SK-N-SH (cell line): ENCODE results near the gene HSFX4. TPM values are rescaled to one million over a fixed set of nuclear protein-coding genes. Genes with fewer than 3 reads are reported as not detected.

Experiments
- CTCF ChIA-PET: fragments of 300-600, 350-600 bp; formaldehyde crosslinking; extraction: SDS; loops from one replicate; lab custom pipeline; 2021; lab: Yijun Ruan, JAX
- POLR2A ChIA-PET: fragments of 350-600 bp; sonication (Branson Sonifier 250); formaldehyde crosslinking; extraction: SDS; loops from one replicate; lab custom pipeline; 2020; ENCODE audit warnings: antibody characterized with exemption, inconsistent platforms; lab: Yijun Ruan, JAX
- DNase-seq: peaks from one replicate; pipeline ENCODE4 v3.0.0; 2012
- H2AFZ ChIP-seq: fragments of 200-600 bp; sonication (generic); 2 replicates; pipeline ENCODE4 v1.8.1; 2016; ENCODE audit warnings: antibody characterized with exemption, mild to moderate bottlenecking, low read depth
- H3F3A ChIP-seq: fragments of 200-600 bp; sonication (generic); replicated peaks from 2 replicates; pipeline ENCODE3; 2016; ENCODE audit warnings: antibody characterized with exemption, mild to moderate bottlenecking; ENCODE audit not compliant: insufficient read depth
- H3K27ac ChIP-seq, 2 experiments: fragments of 200-500 bp in 1 of 2; fragments of 200-600 bp in 1 of 2; sonication (Bioruptor generic) in 1 of 2; sonication (generic), shearing (Covaris generic) in 1 of 2; 2 replicates each; pipeline versions ENCODE4 v1.5.1 to v1.6.1; 2014 to 2016; ENCODE audit warnings: low read depth in 2 of 2, inconsistent platforms in 1 of 2, low read length in 1 of 2, mild to moderate bottlenecking in 1 of 2, mixed read lengths in 1 of 2
- H3K27me3 ChIP-seq: fragments of 200-600 bp; sonication (generic), shearing (Covaris generic); 2 replicates; pipeline ENCODE4 v1.6.1; 2016; ENCODE audit warnings: mixed run types; ENCODE audit not compliant: insufficient read depth
- H3K36me3 ChIP-seq, 2 experiments: fragments of 200-500 bp in 1 of 2; fragments of 200-600 bp in 1 of 2; sonication (Bioruptor generic) in 1 of 2; sonication (generic) in 1 of 2; replicated peaks in 1 of 2; 2 replicates each; pipeline versions ENCODE3 to v1.5.1; 2014 to 2016; ENCODE audit warnings: low read length in 1 of 2, mild to moderate bottlenecking in 1 of 2; ENCODE audit not compliant: insufficient read depth in 2 of 2, control insufficient read depth in 1 of 2
- H3K4me1 ChIP-seq, 2 experiments: fragments of 200-500 bp in 1 of 2; fragments of 200-600 bp in 1 of 2; sonication (Bioruptor generic) in 1 of 2; sonication (generic), shearing (Covaris generic) in 1 of 2; 2 replicates each; pipeline versions ENCODE4 v1.5.1 to v1.6.1; 2014 to 2016; ENCODE audit warnings: low read depth in 1 of 2, low read length in 1 of 2, mixed run types in 1 of 2; ENCODE audit not compliant: insufficient read depth in 2 of 2, control insufficient read depth in 1 of 2
- H3K4me2 ChIP-seq: fragments of 200-600 bp; sonication (generic), shearing (Covaris generic); 2 replicates; pipeline ENCODE4 v1.6.1; 2017; ENCODE audit warnings: mixed run types
- H3K4me3 ChIP-seq, 2 experiments: fragments of 200-500 bp in 1 of 2; fragments of 200-600 bp in 1 of 2; sonication (Bioruptor generic) in 1 of 2; sonication (generic), shearing (Covaris generic) in 1 of 2; 2 replicates each; pipeline versions ENCODE4 v1.5.1 to v1.8.1; 2014 to 2016; ENCODE audit warnings: low read depth in 2 of 2, inconsistent platforms in 1 of 2, low read length in 1 of 2, mild to moderate bottlenecking in 1 of 2, mixed read lengths in 1 of 2, moderate library complexity in 1 of 2
- H3K79me2 ChIP-seq: fragments of 200-600 bp; sonication (generic); 2 replicates; pipeline ENCODE4 v1.8.1; 2017; ENCODE audit warnings: mild to moderate bottlenecking; ENCODE audit not compliant: insufficient read depth
- H3K9ac ChIP-seq: fragments of 200-600 bp; sonication (generic); 2 replicates; pipeline ENCODE4 v1.6.1; 2017; ENCODE audit warnings: mixed run types
- H3K9me2 ChIP-seq: fragments of 200-600 bp; sonication (generic); 2 replicates; pipeline ENCODE4 v1.6.1; 2017; ENCODE audit warnings: mixed run types
- H3K9me3 ChIP-seq: fragments of 200-600 bp; sonication (generic); 2 replicates; pipeline ENCODE4 v1.6.1; 2017; ENCODE audit warnings: mixed run types, mild to moderate bottlenecking, moderate library complexity
- H4K20me1 ChIP-seq: fragments of 200-600 bp; sonication (generic); 2 replicates; pipeline ENCODE4 v1.6.1; 2017; ENCODE audit warnings: mild to moderate bottlenecking, mixed run types; ENCODE audit not compliant: insufficient read depth
- ELF1 ChIP-seq: IDR thresholded peaks from 2 replicates; pipeline ENCODE4 v1.4.0; 2012
- FOXJ3 ChIP-seq: sonication (generic); formaldehyde crosslinking; IDR thresholded peaks from 2 replicates; pipeline ENCODE4 v1.5.1; 2020; ENCODE audit warnings: mild to moderate bottlenecking, missing genetic modification reagents
- NRF1 ChIP-seq: IDR thresholded peaks from 2 replicates; pipeline ENCODE4 v1.6.1; 2012; ENCODE audit warnings: low read depth, mild to moderate bottlenecking, low read length
- RAD21 ChIP-seq: IDR thresholded peaks from 2 replicates; pipeline ENCODE4 v1.6.1; 2012; ENCODE audit warnings: mild to moderate bottlenecking, low read length
- RCOR1 ChIP-seq: fragments of 150-350 bp; IDR thresholded peaks from 2 replicates; pipeline ENCODE4 v1.6.1; 2017; ENCODE audit warnings: antibody characterized with exemption, low read length
- RFX5 ChIP-seq: IDR thresholded peaks from 2 replicates; pipeline ENCODE4 v1.6.1; 2012; ENCODE audit warnings: mild to moderate bottlenecking, improper control_type of control experiment, low read length
- RXRA ChIP-seq: IDR thresholded peaks from 2 replicates; pipeline ENCODE4 v1.4.0; 2012; ENCODE audit warnings: low read depth, mild to moderate bottlenecking, borderline replicate concordance
- SIN3A ChIP-seq: IDR thresholded peaks from 2 replicates; pipeline ENCODE4 v1.6.1; 2012; ENCODE audit warnings: low read depth, mild to moderate bottlenecking, low read length, moderate library complexity, borderline replicate concordance
- SMC3 ChIP-seq: IDR thresholded peaks from 2 replicates; pipeline ENCODE4 v1.6.1; 2012; ENCODE audit warnings: low read depth, low read length, improper control_type of control experiment
- TAF1 ChIP-seq: IDR thresholded peaks from 2 replicates; pipeline ENCODE4 v1.6.1; 2012; ENCODE audit warnings: low read depth, mild to moderate bottlenecking, low read length, moderate library complexity, borderline replicate concordance
- TCF12 ChIP-seq: IDR thresholded peaks from 2 replicates; pipeline ENCODE4 v1.4.0; 2012
- TEAD4 ChIP-seq: IDR thresholded peaks from 2 replicates; pipeline ENCODE4 v1.4.0; 2012; ENCODE audit warnings: mild to moderate bottlenecking, borderline replicate concordance; ENCODE audit not compliant: insufficient read depth
- WGBS: methylation state at CpG from one replicate; pipeline ENCODE4 v1.1.6; 2017; ENCODE audit warnings: low lambda C conversion rate; 5-methylcytosine and 5-hydroxymethylcytosine counted together
- polyA plus RNA-seq, 3 experiments: library from polyadenylated mRNA; depleted of rRNA; stranded (reverse); fragments of >200 nt; gene quantifications; 2 replicates each; pipeline ENCODE4 v1.2.3, GENCODE V29; 2012
- TF ChIP-seq, protein P1 (sequence below): IDR thresholded peaks from 2 replicates; pipeline ENCODE4 v1.4.0; 2012; ENCODE audit warnings: low read depth
- TF ChIP-seq, protein P2 (sequence below): IDR thresholded peaks from 2 replicates; pipeline ENCODE4 v1.4.0; 2012; ENCODE audit warnings: low read depth, borderline replicate concordance
- TF ChIP-seq, protein P3 (sequence below): fragments of 150-350 bp; IDR thresholded peaks from 2 replicates; pipeline ENCODE4 v1.6.1; 2016; ENCODE audit warnings: mild to moderate bottlenecking, low read depth, low read length

Gene HSFX4
- polyA plus RNA-seq, 1 of the 3 experiments (the other 2 are of a cell fraction): not detected

DNA sequence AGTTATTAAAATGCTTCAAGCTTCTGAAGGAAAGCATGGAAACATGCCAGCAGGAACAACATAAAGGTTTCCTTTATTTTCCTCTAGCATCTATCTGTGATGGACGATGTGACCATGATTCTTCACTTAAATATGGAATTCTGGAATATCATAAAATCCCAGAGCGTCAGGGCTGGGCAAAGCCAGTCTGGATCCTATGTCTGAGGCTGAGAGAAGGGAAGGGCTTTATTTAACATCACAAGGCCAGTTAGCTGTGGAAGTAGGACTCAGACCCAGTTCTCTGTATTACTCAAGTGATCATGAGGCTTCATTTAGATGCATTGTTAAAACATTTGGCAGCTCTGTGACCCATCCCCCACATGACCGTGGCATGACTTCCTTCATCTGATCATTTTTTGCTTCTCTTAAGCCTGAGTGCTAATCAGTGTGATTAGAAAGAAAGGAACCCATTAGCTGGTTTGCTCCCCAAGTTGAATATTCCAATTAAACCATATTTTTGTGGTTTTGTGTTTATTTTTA, 49.8 kb downstream of the HSFX4 start:
- POLR2A ChIA-PET: no interaction called here
- Histone ChIP-seq H3K9me2 (no peaks in the 10 kb centered on the region), H3K4me3 (no peak overlapping the region), H3K9me3 (no peaks in the 10 kb centered on the region), H3K27me3 (no peaks in the 10 kb centered on the region), H3K27ac (no peak overlapping the region), H3K79me2 (no peaks in the 10 kb centered on the region), H3K4me1 (no peaks in the 10 kb centered on the region), H3K9ac (no peak overlapping the region), H2AFZ (no peak overlapping the region), H3K36me3 (no peaks in the 10 kb centered on the region), H3K4me2 (no peak overlapping the region), H4K20me1 (no peaks in the 10 kb centered on the region), H3F3A (no peaks in the 10 kb centered on the region)
- WGBS: 52% methylated on average over 3 of the region's 3 CpGs
- TF ChIP-seq FOXJ3 (CRISPR knock-in tag): no peak
- TF ChIP-seq, protein P1, sequence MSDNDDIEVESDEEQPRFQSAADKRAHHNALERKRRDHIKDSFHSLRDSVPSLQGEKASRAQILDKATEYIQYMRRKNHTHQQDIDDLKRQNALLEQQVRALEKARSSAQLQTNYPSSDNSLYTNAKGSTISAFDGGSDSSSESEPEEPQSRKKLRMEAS: no peak
- TF ChIP-seq TCF12: no peak
- TF ChIP-seq RAD21: no peak
- TF ChIP-seq, protein P2, sequence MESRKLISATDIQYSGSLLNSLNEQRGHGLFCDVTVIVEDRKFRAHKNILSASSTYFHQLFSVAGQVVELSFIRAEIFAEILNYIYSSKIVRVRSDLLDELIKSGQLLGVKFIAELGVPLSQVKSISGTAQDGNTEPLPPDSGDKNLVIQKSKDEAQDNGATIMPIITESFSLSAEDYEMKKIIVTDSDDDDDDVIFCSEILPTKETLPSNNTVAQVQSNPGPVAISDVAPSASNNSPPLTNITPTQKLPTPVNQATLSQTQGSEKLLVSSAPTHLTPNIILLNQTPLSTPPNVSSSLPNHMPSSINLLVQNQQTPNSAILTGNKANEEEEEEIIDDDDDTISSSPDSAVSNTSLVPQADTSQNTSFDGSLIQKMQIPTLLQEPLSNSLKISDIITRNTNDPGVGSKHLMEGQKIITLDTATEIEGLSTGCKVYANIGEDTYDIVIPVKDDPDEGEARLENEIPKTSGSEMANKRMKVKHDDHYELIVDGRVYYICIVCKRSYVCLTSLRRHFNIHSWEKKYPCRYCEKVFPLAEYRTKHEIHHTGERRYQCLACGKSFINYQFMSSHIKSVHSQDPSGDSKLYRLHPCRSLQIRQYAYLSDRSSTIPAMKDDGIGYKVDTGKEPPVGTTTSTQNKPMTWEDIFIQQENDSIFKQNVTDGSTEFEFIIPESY: no peak
- TF ChIP-seq SMC3: no peak
- no peak for TF ChIP-seq SIN3A
- TF ChIP-seq, protein P3, sequence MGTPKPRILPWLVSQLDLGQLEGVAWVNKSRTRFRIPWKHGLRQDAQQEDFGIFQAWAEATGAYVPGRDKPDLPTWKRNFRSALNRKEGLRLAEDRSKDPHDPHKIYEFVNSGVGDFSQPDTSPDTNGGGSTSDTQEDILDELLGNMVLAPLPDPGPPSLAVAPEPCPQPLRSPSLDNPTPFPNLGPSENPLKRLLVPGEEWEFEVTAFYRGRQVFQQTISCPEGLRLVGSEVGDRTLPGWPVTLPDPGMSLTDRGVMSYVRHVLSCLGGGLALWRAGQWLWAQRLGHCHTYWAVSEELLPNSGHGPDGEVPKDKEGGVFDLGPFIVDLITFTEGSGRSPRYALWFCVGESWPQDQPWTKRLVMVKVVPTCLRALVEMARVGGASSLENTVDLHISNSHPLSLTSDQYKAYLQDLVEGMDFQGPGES: no peak
- TF ChIP-seq RXRA: no peak
- no peak for TF ChIP-seq RCOR1
- TF ChIP-seq TAF1: no peak
- no peak for TF ChIP-seq ELF1
- TF ChIP-seq RFX5: no peak
- TF ChIP-seq TEAD4: no peak
- TF ChIP-seq NRF1: no peak
- DNase-seq: no peak
- CTCF ChIA-PET: no interaction called here

Other genes with a start within 250 kb of the HSFX4 start
- gene MAGEA11, start 217.5 kb upstream of the HSFX4 start, polyA plus RNA-seq (2012; rRNA removed): 0.03 and 0.06 TPM in 2 replicates
- 0.05 and 0.12 TPM in 2 replicates for gene HSFX1, start 155.5 kb upstream of the HSFX4 start, polyA plus RNA-seq (2012; rRNA removed)
- gene MAGEA9, start 147.6 kb upstream of the HSFX4 start, polyA plus RNA-seq (2012; rRNA removed): not detected in 2 replicates
- gene MAGEA8, start 48.4 kb upstream of the HSFX4 start, polyA plus RNA-seq (2012; rRNA removed): 0.15 and 0.20 TPM in 2 replicates
- gene EOLA2, start 8.9 kb downstream of the HSFX4 start, polyA plus RNA-seq (2012; rRNA removed): 43.4 and 45.2 TPM in 2 replicates